Prostate gland (tissue), 2 donors: Measurements from ENCODE around the gene LINGO1.

ENCODE experiments used
- CTCF ChIP-seq, 4 experiments: fragments of 200-600 bp in 2 of 4; fragments of 450-650 bp in 2 of 4; sonication (generic) in 2 of 4; IDR thresholded peaks; 1 replicate in 3 of 4; 2 replicates in 1 of 4; pipeline ENCODE4 v1.5.1; 2016 to 2019; ENCODE audit warnings: antibody characterized with exemption in 4 of 4, mild to moderate bottlenecking in 2 of 4, moderate library complexity in 2 of 4
- POLR2A ChIP-seq: fragments of 450-650 bp; IDR thresholded peaks from one replicate; pipeline ENCODE4 v1.6.1; 2016; ENCODE audit warnings: antibody characterized with exemption, mild to moderate bottlenecking

- no peak for TF ChIP-seq POLR2A
- TF ChIP-seq CTCF (IDR thresholded peaks at IDR 0.05): no peak
These were observed 69.0 kb downstream of the LINGO1 start for GRCh38 chr15:77563623-77564156.
